Placental epithelial cell (primary cell): ENCODE data around the gene CPXCR1. TPM values are rescaled to one million over a fixed set of nuclear protein-coding genes. Genes with fewer than 3 reads are reported as not detected.

Source experiments
- total RNA-seq: library from RNA; depleted of rRNA; stranded (reverse); fragments of >200 nt; gene quantifications from 2 replicates; pipeline ENCODE4 v1.2.3, GENCODE V29; 2012

Gene CPXCR1
- not detected in 2 replicates for total RNA-seq

GRCh38 chrX:88746925-88747324 is at the start of gene CPXCR1:
TSS of gene CPXCR1 (plus strand) at chrX:88747225. CDS start at chrX:88753415, 6,190 bp downstream.

